Activated CD4-positive, alpha-beta T cell treated with anti-CD3 and anti-CD28 coated beads, Interleukin-2, amount 50 U/mL, for 16 hours (primary cell): ENCODE data around the gene GADL1.
A peak's percentile ranks its signal among the peaks of the same experiment; 100 is the strongest.

ENCODE experiments used
- DNase-seq: peaks from one replicate; pipeline ENCODE4 v3.0.0-alpha.2; 2020

Gene GADL1

DNA sequence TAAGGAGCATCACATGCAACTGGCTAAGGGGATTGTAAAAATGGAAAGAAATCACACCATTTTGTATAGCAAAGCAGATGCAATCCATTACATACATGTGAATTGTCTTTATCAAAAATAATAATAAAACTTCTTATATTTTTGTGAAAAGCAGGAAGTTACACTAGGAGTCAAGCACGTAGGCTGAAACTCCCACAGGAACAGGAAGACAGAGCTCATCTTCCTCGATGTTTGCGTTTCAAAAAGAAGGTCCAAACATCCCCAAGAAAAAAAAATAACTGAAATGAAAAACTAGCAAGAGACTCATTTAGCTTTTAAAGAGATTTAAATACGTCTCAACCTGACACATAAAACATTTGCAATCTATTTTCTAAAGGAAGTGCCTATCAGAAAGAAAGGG is 181.5 kb downstream of the GADL1 start:
- DNase-seq, result no peak

DNA sequence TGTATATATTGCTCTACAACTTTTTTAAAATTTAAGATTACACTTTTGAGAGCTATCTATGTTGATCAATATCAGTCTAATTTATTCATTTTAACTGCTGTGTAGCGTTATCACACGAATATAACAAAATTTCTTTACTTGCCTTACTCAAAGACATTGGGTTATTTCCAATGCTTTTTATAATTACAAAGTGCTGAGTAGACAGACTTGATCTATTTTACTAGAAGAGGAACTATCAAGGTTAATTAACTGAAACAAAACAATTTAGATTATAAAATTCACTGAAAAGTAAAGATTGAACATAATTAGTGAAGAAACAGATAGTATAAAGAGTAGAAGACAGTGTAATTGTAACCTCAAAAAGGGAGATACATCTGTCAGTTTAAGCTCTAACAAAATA is 182.6 kb downstream of the GADL1 start:
- no peak for DNase-seq

DNA sequence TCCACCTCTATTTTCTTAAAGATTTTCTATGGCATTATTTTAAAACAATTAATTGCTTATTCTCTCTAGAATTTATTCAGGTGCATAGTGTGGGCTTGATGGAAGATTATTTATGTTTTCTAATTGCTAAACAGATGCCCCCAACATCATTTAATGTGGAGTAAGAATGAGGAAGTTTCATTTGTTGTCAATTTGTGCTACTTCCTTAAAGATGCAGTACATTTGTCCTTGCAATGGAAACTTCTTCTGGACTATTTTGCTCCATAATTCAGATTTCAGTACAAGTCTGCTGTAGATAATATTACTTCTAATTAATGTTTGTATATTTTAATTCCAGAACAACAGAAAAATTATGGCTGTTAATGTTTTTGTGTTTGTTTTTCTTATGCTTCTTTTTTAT is 183.3 kb downstream of the GADL1 start:
- no peak for DNase-seq

DNA sequence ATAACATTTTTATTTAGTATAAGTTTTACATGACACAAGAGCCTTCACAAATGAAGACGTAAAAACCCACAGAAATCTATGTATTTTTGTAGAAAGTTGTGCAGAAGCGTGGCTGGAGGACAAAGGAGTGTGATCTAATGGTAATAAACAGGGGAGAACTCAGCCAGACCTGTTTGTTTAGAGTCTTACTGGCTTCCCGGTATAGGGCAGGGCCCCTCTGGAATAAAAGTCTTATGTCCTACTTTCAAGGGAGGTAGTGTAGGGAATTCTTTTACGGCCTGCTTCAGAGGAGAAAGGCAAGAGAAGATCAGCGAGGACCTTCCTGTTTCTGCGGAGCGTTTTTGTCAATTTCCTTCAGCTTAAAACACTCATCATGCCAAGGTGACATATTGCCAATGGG is 184.4 kb downstream of the GADL1 start:
- DNase-seq, result no peak

DNA sequence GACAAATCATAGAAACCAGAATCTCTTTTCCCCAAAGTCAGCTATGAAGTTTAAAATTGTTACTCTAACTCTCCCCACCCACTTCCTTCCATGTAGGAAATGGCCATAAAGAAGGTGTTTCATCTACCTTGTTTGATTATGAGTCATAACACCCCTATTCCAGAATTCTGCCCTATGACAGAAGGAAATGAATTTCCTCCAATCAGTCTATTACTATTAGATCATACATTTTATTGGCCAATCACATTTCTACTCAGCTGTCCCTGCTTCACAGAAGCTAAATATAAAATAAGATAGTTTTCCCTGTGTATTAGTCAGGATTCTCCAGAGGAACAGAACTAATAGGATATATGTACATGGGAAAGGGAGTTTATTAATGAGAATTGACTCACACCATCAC is 186.0 kb downstream of the GADL1 start:
- DNase-seq, result no peak

DNA sequence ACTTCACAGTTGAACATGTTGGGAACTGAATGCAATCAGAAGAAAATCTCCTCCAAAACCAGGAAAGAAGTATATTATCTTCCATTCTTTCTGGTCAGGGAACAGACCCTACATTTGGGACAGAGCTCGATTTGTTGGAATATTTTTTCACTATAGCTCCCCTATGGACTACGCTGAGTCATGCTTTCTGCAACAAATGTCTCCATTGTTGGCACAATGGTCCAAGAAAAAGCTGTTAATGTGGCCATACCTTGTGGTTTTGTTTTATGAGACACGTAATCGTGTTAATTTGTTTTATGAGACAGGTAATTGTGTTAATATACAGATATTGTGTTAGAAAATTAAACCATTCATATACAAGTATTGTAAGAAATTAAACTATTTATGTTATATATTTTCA is 186.6 kb downstream of the GADL1 start:
- DNase-seq, result no peak

DNA sequence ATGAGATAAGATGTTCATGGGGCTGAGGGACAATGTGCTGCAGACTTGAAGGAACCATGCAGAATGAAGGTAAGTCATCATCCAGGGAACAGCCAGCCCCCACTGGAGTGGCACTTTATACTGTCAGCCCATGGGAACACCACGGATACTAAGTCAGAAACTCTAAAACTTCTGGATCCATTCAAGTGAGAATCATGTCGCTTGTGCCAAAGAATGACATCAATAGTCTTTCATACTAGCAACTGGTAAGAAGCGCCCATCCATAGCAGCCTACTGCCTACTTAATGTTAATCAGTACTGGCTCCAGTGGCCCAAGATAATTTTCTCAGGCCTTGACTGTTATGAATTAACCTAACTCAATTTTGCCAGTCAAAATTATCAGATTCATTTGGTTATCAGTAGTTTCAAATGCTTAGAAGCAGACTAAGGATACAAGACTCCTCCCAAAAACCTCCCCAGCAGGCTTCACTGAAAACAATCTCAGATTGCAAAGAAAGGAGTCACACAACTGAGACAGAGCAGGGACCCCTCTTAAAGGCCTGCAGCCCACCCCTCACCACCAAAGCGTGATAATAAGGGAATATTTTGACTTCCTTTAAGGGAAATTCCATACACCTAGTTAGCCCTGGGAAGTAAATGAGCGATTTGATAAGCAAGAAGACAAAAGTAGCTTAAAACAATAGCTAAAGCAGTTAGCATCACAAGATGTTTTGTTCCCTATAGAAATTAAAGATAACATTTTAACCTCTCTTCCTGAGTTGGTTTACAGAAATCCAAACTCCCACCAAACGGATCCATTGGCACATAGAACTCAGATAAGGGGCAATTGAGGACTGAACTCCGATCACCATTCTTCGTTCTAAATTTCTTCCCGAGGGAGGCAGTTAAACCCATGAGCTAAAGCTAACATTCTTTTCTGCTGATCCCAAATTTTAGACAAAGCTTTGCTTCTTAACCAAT is 189.2 kb downstream of the GADL1 start:
- no peak for DNase-seq

DNA sequence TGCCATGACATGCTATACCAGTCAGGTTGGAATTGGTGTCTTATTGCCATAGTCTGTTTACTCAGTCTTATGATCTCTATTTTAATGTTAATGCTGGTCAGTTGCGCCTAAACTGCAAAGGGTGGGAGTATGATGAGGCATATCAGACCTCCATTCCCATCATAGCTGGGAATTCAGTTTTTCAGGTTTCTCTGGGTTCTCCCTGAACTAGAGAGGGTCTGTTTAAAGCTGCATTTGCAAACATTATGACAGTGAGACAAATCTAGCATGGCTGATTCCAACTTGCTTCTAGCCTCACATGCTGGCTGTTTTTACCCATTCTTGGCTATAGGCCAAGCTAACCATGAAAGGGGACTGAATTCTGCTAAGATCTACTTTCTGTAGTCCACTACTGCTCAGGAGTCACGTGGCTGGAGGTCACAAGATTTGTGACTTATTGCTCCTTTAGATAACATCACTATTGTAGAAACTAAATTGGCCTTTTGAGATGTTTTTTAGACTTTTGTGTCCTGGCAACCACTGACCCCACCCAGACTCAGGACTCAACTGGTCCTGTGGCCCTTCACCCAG is 191.5 kb downstream of the GADL1 start:
- no peak for DNase-seq

DNA sequence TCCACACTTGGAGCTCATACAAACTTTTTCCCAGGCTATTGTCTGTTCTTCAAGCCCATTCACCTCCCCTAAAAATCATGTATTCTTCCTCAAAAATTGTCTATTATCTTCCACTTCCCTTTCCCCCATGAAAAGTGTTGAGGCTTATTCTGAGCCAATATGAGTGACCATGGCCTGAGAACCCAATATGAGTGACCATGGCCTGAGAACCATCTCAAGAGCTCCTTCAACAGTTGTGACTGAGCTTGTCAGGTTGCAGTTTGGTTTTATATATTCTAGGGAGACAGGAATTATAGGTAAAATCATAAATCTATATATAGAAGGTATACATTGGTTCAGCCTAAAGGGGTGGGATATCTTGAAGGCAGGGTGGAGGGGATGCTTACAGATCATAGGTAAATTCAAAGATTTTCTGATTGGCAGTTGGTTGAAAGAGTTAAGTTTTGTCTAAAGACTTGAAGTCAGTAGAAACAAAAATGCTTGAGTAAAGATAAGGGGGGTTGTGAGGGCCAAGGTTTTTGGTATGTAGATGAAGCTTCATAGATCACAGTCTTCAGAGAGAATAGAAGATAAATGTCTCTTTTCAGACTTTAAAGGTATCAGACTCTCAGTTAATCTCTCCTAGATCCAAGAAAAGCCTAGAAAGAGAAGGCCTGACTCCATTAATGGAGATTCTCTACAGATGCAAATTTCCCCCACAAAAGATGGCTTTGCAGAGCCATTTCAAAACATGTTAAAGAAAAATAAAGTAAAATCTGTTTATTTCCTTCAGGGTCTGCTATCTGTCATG is 192.2 kb downstream of the GADL1 start:
- no peak for DNase-seq

DNA sequence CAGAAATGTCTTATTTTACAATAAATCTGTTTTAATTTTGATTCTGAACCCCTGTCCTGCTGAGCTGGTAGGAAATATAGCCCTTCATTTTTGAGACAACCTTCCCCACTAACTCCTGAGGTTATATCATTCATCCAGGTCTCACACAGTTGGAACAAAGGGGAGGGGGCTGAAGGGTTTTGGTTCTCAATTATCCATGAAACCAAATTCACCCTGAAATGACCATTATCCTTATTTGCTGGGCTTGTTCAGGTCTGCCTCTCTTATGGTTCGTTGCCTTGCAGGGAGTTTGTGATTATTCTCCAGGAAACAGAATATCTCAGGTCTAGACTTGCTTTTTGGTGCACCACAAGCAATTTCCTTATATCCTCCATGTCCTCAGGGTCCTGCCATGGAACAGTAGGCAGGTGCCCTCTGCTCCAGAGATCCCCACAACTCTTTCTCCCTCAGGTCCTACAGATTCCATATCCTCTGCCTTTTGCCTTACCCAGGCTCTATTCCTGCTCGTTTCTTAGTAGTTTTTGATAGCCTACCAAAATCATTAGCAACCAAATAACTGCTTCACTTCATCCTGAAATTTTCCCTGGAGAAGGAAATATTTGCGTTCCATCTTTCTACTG is 193.6 kb downstream of the GADL1 start:
- DNase-seq, result no peak

DNA sequence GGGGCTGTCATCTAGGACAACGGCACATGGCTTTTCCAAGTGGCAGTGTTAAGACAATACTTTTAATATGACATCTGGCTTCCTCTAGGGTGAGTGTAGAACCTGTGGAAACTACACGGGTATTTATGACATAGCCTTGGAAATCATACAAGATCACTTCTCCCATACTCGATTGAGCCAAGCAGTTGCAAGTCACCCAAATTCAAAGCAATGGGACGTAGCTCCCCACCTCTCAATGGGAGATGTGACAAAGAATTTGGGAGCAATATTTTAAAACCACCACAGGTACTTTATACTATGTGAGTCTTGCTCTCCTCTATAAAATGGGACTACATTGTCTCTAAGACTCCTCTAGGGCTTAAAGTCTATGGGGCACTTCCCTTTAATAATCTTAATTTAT is 194.5 kb downstream of the GADL1 start:
- DNase-seq, result no peak

DNA sequence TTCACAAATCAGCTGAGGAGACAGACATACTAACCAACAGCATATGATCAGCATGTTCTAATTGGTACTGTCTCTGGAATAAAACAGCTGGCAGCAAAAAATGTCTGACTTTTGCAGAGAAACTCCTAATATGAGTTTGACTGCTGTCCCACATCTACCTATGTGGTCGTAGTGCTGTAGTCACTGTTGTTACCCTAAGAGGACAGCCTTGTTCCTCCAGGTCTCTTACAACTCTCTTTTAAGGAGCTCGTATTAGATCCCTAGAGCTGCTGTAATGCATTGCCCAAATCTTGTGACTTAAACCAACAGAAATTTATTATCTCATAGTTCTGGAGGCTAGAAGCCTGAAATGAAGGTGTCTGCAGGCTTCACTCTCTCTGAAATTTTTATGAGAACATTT is 195.9 kb downstream of the GADL1 start:
- DNase-seq, result no peak

DNA sequence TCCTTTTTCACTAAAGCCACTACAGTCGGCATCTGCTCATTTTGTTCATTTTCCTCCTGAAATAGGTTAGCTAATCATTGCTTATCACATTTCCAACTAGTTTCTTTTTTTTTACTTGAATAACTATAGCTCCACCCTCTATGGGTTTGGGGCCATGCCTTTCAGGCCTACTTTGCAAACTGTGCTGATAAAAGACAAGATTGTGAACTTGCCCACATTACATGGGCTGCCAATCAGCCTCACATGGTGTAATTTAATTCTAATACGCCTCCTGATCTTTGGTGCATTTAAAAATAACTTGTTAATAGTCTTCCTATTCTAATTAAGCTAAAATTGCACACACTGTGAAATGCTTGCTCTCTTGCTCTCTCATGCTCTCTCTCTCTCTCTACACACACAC is 197.6 kb downstream of the GADL1 start:
- DNase-seq, result no peak

DNA sequence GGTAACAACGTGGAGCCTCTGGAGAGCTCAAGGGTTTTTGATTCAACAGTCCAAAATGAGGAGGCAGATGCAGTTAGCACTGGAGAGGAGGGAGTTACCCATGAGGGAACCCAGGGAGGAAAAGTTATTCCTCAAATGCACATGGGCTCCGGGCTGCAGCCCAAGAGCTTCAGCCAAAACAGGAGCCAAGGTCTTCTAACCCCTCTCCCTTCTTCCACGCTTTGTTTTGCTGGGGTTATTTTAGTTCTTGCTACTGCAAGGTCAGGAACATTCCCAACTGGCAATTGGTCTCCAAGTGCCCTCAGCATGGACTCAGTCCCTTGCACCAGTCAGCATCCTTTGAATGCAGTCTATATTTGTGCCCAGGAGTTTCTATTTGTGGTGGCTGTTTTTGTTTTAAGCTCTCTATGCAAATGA is 198.1 kb downstream of the GADL1 start:
- no peak for DNase-seq

DNA sequence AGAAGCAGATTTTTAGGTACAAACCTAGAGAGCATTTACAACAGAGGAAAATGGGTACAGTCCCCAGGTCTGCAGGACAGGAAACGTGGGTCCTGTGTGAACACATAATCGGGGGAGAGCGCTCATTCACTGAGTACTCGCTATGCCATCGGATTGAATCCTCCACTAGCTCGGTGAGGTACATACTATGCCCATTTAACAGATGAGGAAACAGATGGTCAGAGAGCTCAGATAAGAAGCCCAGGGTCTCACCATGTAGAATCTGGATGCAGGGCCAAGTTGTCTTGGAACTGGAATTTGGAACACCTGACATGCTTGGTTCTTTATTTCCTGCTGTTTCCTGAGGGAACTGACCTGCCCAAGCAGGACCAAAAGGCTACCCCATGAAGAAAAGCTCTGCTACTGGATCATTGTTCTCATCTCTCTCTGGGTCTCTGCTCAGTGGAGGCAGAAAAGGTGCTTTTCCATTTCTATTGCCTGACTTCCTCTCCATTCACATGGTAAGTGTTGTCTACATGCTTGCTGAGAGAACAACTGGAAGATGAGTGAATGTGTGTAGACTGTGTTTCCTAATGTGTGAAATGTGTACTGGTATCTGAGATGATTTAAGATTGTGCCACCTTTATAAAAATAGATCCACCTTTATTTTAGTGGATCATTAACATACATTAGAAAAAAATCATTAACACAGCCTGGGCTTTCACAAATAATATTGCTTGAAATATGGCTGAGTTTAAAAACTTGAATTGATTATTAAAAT is 199.0 kb downstream of the GADL1 start:
- DNase-seq, result no peak

DNA sequence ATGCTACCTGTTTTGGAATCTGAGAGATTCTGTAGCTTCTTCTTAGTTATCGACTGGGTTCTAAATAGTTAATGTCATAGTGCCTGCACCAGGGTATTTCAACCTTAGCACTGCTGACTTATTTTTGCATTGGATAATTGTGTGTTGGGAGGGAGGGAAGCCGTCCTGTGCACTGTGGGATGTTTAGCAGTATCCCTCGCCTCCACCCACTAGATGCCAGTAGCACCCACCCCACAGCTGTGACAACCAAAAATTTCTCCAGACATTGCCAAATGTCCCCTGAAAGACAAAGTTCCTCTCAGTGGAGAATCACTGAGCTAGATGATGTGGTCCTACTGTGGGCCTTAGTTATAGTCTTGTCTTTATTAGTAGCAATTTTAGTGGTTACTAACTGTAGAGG is 199.8 kb downstream of the GADL1 start:
- DNase-seq, result no peak

DNA sequence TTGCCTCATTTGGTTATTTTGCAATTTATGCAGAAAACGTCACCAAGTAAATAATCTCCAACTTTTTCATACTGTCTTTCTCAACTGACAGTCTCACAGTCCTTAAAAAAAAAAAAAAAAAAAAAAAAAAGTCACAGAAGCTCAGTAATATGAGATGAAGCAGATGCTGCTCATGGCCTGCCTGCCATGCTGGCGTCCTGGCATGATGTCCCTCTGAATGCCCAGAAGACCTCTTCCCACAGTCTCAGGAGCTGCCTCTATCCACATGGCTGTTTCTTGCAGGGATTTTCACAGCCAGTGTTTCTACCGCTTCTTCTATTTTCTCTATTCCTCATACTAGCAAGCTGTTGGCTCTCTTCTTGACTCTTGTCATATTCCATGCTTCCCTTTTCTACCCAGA is 200.3 kb downstream of the GADL1 start:
- no peak for DNase-seq

DNA sequence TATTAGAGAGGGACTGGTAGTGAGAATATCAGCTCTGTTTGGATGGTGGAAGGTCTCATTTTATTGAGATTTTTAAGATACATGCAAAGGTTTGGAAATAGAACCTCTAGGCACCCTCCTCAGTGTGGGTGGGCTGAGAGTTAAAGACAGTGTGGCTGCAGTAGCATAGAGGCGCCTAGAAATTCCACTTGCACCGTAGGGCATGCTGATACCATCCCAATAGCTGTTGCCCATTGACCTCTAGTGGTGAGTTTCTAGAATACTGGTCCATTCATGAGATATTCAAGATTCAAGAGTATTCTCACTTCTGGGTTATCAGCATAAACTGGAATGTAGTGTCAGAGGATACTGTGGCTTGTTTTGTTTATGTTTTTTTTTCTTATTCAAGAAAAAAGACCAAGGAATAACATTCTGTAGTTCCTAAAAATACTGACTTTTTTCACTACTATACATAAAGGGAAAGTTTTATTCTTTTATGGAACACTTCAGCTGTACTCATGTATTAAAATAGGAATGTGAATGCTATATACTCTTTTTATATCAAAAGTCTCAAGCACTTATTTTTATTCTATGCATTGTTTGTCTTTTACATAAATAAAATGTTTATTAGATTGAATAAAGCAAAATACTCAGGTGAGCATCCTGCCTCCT is 200.9 kb downstream of the GADL1 start:
- DNase-seq, result peak; percentile 74

DNA sequence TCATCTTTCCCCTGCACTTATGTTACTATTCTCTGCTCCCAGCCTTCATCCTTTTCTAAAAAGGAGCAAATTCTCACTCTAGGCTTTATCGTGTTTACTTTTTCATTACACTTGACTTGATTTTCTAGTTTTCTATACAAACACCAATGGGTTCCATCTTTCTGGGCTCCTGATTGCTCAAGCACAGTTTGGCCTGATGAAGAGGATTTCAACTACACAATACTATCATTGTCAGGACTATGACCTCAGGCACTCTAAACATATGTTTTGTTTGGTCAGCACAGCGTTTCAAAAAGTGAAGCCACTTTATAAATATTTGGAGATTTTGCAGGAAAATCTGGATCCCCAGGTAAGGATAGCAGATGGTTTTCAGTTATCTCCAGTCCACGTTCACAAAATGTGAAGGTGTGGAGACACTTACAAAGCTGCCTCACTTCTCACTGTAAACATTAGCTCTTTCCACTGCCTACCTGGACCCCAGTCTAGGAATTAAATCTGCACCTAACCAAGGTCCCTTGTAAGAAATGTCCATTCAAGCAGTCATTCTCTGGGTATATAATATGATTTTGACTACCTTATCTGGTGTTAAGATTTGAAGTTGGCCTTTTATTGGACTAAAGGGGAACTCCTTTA is 201.8 kb downstream of the GADL1 start:
- no peak for DNase-seq

DNA sequence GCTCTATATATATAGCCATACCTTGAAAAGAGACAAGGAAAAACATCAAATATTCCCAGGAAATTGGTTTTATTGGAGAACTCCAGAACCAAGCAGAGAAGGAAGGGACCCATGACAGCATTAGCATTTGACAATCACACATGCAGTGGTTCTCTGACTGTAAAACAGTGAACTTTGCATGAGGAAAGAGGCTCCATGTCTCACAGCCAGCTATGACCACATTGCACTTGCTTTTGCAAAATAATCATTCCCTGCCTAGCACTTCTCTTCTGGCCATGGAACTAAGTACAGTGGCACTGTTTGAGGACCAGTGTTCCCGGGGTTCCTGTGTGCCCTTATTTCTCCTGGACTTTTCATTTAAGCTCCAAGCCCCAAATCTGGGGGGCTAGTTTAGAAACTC is 202.5 kb downstream of the GADL1 start:
- no peak for DNase-seq

DNA sequence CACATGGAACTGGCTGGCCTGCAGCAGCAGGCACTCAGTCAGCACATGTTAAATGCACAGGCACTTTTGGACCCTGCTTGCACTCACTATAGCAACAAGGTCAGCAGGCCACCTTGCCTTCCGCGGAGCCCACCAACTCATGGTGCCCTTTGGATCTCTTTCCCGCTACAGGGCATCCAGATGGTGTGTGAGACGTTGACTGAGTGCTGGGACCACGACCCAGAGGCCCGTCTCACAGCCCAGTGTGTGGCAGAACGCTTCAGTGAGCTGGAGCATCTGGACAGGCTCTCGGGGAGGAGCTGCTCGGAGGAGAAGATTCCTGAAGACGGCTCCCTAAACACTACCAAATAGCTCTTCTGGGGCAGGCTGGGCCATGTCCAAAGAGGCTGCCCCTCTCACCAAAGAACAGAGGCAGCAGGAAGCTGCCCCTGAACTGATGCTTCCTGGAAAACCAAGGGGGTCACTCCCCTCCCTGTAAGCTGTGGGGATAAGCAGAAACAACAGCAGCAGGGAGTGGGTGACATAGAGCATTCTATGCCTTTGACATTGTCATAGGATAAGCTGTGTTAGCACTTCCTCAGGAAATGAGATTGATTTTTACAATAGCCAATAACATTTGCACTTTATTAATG is 203.1 kb downstream of the GADL1 start:
- DNase-seq, result no peak
